Left ventricle myocardium inferior (tissue), 1 donor: Measurements from ENCODE around the gene CAPZA1. TPM values are rescaled to one million over a fixed set of nuclear protein-coding genes. Genes with fewer than 3 reads are reported as not detected.

Experiments
- DNase-seq: peaks from one replicate; pipeline ENCODE4 v3.0.0-alpha.2; 2020
- H3K27ac ChIP-seq: fragments of 200-600 bp; replicated peaks from 2 replicates; pipeline ENCODE4 v1.8.0; 2021
- H3K27me3 ChIP-seq: fragments of 200-600 bp; 2 replicates; pipeline ENCODE4 v1.8.0; 2021; ENCODE audit warnings: low read depth
- H3K36me3 ChIP-seq: fragments of 200-600 bp; 2 replicates; pipeline ENCODE4 v1.8.0; 2021
- H3K4me1 ChIP-seq: fragments of 200-600 bp; 2 replicates; pipeline ENCODE4 v1.8.0; 2021
- H3K4me3 ChIP-seq: fragments of 200-600 bp; 2 replicates; pipeline ENCODE4 v1.8.0; 2021; ENCODE audit warnings: mild to moderate bottlenecking, moderate library complexity
- H3K9me3 ChIP-seq: fragments of 200-600 bp; replicated peaks from 2 replicates; pipeline ENCODE4 v1.8.0; 2021
- intact Hi-C: fragments of 100-400 bp; cut with micrococcal nuclease; formaldehyde crosslinking; loops from one replicate; pipeline ENCODE4 v1.11.0; 2022
- total RNA-seq: library from RNA; stranded (reverse); fragmentation: NEBNext Ultra II Directional; extraction: Animal tissue kit (Norgen Biotek cat#: 25700); gene quantifications from one replicate; pipeline ENCODE4 v1.2.1, GENCODE V29; 2021
- TF ChIP-seq, protein P1 (sequence below): fragments of 200-600 bp; IDR thresholded peaks from 2 replicates; pipeline ENCODE4 v1.8.0; 2021; ENCODE audit warnings: antibody characterized with exemption, mild to moderate bottlenecking, borderline replicate concordance
- donor health status: DM: no; HTN: yes; CAD: no; lungs with severe emphysema.

Gene CAPZA1
- total RNA-seq, 1 donor from 2014 or later: 24.6 TPM

DNA sequence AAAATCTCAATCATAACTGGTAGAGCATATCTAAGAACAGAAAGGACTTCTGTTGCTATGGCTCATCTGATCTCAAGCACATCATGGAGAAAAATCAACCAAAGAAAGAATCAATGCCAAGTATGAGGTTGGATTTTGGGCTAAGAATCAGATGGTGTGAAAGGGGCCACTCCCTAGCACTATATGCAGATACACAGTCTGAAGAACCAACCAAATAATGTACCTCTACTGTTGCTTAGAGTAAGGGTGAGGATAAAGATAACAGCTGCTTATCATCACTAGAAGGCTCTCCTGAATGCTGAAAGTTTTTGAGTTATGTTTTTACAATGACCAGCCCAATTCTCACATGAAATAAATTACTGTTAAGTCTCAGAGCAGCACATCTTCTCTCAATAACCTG is 36.3 kb upstream of the CAPZA1 start:
- intact Hi-C loops: no loop called here
- Histone ChIP-seq H3K27me3 (no peaks in the 10 kb centered on the region), H3K4me1 (no peaks in the 10 kb centered on the region), H3K4me3 (no peak overlapping the region), H3K36me3 (peaks cover 69% of the 10 kb centered on the region), H3K9me3 (peaks cover 11% of the 10 kb centered on the region), H3K27ac (no peak overlapping the region)
- TF ChIP-seq, protein P1, sequence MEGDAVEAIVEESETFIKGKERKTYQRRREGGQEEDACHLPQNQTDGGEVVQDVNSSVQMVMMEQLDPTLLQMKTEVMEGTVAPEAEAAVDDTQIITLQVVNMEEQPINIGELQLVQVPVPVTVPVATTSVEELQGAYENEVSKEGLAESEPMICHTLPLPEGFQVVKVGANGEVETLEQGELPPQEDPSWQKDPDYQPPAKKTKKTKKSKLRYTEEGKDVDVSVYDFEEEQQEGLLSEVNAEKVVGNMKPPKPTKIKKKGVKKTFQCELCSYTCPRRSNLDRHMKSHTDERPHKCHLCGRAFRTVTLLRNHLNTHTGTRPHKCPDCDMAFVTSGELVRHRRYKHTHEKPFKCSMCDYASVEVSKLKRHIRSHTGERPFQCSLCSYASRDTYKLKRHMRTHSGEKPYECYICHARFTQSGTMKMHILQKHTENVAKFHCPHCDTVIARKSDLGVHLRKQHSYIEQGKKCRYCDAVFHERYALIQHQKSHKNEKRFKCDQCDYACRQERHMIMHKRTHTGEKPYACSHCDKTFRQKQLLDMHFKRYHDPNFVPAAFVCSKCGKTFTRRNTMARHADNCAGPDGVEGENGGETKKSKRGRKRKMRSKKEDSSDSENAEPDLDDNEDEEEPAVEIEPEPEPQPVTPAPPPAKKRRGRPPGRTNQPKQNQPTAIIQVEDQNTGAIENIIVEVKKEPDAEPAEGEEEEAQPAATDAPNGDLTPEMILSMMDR: no peak
- no peak for DNase-seq

GRCh38 chr1:112589766-112590165 is 29.9 kb upstream of the CAPZA1 start:
- Histone ChIP-seq H3K9me3 (peaks cover 18% of the 10 kb centered on the region), H3K27ac (no peak overlapping the region), H3K4me3 (no peak overlapping the region), H3K36me3 (peaks cover 61% of the 10 kb centered on the region), H3K4me1 (no peaks in the 10 kb centered on the region), H3K27me3 (no peaks in the 10 kb centered on the region)
- no peak for DNase-seq
- intact Hi-C loops: no loop called here
- TF ChIP-seq, protein P1: no peak

- H3K9me3 ChIP-seq: peaks cover 7% of the 10 kb centered on the region
- no peaks in the 10 kb centered on the region for H3K27me3 ChIP-seq
- H3K36me3 ChIP-seq: peaks cover 77% of the 10 kb centered on the region
- no peak overlapping the region for H3K4me3 ChIP-seq
- no peaks in the 10 kb centered on the region for H3K4me1 ChIP-seq
- intact Hi-C loops: no loop called here
- TF ChIP-seq, protein P1: no peak
- no peak for DNase-seq
- H3K27ac ChIP-seq: no peak overlapping the region
Measured at GRCh38 chr1:112594208-112594876, 25.3 kb upstream of the CAPZA1 start.

DNA sequence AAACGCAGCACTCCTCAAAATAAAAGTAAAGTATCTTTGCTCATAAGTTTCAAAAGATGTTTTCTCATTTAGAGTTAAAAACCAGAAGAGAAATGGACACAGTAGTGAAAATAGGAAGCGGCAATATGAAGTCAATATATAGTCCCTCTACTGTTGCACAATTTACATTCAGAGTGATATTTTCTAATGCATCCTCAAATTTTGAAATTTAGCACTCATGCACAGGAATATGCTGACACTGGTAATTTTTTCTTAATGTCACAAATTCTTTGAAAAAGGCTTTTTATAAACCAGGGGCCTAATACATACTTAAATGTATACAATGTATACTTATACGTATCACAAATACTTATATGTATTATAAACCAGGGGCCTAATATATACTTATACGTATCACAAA is 20.2 kb upstream of the CAPZA1 start:
- TF ChIP-seq, protein P1: no peak
- intact Hi-C loops: no loop called here
- Histone ChIP-seq H3K27me3 (no peaks in the 10 kb centered on the region), H3K9me3 (no peaks in the 10 kb centered on the region), H3K27ac (no peak overlapping the region), H3K4me3 (no peak overlapping the region), H3K4me1 (no peaks in the 10 kb centered on the region), H3K36me3 (peaks cover 82% of the 10 kb centered on the region)
- DNase-seq: no peak

GRCh38 chr1:112603012-112603411 is 16.6 kb upstream of the CAPZA1 start:
- no peak for DNase-seq
- no peaks in the 10 kb centered on the region for H3K27me3 ChIP-seq
- peaks cover 78% of the 10 kb centered on the region for H3K36me3 ChIP-seq
- TF ChIP-seq, protein P1: no peak
- no peak overlapping the region for H3K4me3 ChIP-seq
- no peak overlapping the region for H3K27ac ChIP-seq
- intact Hi-C loops: no loop called here
- H3K4me1 ChIP-seq: no peaks in the 10 kb centered on the region
- H3K9me3 ChIP-seq: no peaks in the 10 kb centered on the region
